Placental pericyte (primary cell): ENCODE results near the gene GPR3. TPM values are rescaled to one million over a fixed set of nuclear protein-coding genes. Genes with fewer than 3 reads are reported as not detected.

Experiments
- total RNA-seq: library from RNA; depleted of rRNA; stranded (reverse); fragments of >200 nt; gene quantifications from 2 replicates; pipeline ENCODE4 v1.2.3, GENCODE V29; 2012

GPR3 gene, protein sequence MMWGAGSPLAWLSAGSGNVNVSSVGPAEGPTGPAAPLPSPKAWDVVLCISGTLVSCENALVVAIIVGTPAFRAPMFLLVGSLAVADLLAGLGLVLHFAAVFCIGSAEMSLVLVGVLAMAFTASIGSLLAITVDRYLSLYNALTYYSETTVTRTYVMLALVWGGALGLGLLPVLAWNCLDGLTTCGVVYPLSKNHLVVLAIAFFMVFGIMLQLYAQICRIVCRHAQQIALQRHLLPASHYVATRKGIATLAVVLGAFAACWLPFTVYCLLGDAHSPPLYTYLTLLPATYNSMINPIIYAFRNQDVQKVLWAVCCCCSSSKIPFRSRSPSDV
- 0.44 and 2.9 TPM in 2 replicates for total RNA-seq

DNA sequence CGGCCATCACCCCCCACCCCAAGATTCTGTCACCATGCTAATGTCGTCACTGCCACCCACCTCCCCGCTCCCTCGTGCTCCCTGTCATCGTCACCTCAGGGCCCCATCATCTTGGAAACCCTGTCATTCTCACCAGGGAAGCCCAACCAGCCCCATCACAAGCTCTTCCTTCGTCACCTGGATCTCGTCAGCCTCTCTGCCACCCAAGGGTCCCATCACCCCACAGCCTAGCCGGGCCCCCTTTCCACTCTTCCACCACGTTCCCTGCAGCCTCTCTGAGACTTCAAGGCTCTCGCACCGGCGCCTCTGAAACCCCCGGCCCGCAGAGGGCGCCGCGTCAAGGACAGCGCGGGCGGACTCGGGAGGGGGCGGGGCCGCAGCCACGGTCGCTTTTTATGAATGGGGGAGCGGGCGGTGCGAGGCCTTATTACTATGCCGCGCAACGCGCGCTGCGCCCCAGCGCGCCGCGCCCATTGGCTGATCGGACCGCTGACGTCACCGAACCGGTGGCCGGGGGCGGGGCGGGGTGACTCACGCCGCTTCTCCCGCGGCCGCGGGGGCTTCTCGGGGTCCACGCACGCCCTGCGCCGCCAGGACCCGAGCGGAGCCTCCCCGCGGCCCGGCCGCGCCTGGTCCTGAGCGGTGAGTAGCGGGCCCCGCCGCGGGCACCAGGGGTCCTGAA is at the start of gene GPR3:
Gene GPR3 (plus strand): TSS at position 527 of the 682 bp plus-strand sequence. CDS start 1,177 bp downstream, outside the sequence.

GRCh38 chr1:27366411-27367159 is 25.8 kb upstream of the GPR3 start, which contains the start of gene MAP3K6:
TSS of gene MAP3K6 (minus strand) at chr1:27366961. CDS start at chr1:27366597, 364 bp downstream.

GRCh38 chr1:27374362-27375086 is 17.9 kb upstream of the GPR3 start, which contains the start of gene FCN3:
TSS of gene FCN3 (minus strand) at chr1:27374824. CDS start at chr1:27374818, 6 bp downstream.

DNA sequence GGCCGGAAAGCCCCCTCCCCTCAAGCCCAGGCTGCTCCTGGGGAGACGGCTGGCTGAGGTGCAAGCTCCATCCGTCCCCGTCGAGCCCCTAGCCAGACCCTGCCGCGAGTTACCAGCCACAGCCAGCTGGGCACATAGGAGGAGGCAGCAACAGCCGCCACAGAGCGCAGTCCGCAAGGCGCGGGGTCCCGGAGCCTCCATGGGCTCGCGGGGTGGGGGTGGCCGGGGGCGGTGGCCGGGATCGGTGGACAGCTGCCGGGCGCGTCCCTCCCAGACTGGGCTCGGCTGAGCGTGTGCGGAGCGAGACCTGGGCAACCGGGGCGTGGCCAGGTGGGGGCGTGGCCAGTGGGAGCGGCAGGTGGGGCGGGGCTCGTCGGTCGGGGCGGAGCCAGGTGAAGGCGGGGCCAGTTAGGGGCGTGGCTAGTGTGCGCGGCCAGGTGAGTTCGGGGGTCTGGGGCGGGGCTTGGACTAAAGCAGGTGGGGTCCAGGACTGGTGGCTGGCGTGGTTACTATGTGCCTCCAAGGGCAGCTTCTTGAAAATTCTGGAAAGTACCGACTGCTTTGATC is 9.3 kb upstream of the GPR3 start, which contains the start of gene CD164L2:
Gene CD164L2 (minus strand): TSS at position 295 of the 567 bp plus-strand sequence. CDS start 94 bp downstream, at position 201.

Other genes starting within 250 kb of the GPR3 start
- gene SLC9A1, start 237.5 kb upstream of the GPR3 start, total RNA-seq, result 13.7 and 28.0 TPM in 2 replicates
- gene WDTC1, start 158.0 kb upstream of the GPR3 start, total RNA-seq, result 23.4 and 24.6 TPM in 2 replicates
- gene TMEM222, start 70.5 kb upstream of the GPR3 start, total RNA-seq, result 31.6 and 39.8 TPM in 2 replicates
- 0.44 TPM in 1 of 2 replicates, not detected in the other for gene SYTL1, start 50.6 kb upstream of the GPR3 start, total RNA-seq
- gene MAP3K6, start 25.7 kb upstream of the GPR3 start, total RNA-seq, result 6.1 and 22.0 TPM in 2 replicates
- gene FCN3, start 17.8 kb upstream of the GPR3 start, total RNA-seq, result not detected in 2 replicates
- not detected in 2 replicates for gene CD164L2, start 9.3 kb upstream of the GPR3 start, total RNA-seq
- 23.0 and 23.3 TPM in 2 replicates for gene WASF2, start 97.5 kb downstream of the GPR3 start, total RNA-seq
- gene AHDC1, start 211.5 kb downstream of the GPR3 start, total RNA-seq, result 9.8 and 15.3 TPM in 2 replicates
- gene FGR, start 242.6 kb downstream of the GPR3 start, total RNA-seq, result not detected in 2 replicates